Natural killer cell (primary cell): Measurements from ENCODE around the gene PAF1. TPM values are rescaled to one million over a fixed set of nuclear protein-coding genes. Genes with fewer than 3 reads are reported as not detected.

ENCODE experiments used
- ATAC-seq, 3 donors: fragments of 150-1000 bp in 2 of 3; fragments of 200-7000 bp in 1 of 3; cut with Tn5 transposase; 1 replicate in 1 of 3; 2 replicates in 2 of 3; pipeline ENCODE4 v1.10.0; 2021; ENCODE audit warnings: mild to moderate bottlenecking in 2 of 3, moderate library complexity in 2 of 3
- DNase-seq, 2 donors: peaks; one replicate each; pipeline versions ENCODE4 v3.0.0 to v3.0.0-alpha.2; 2013 to 2021; ENCODE audit warnings: mixed read lengths in 1 of 2
- H3K27ac ChIP-seq: one replicate; pipeline ENCODE4 v1.5.1; 2013; ENCODE audit warnings: mild to moderate bottlenecking, low read length
- H3K27me3 ChIP-seq: one replicate; pipeline ENCODE4 v1.6.1; 2013; ENCODE audit warnings: low read length; ENCODE audit not compliant: control insufficient read depth, insufficient read depth
- H3K36me3 ChIP-seq: one replicate; pipeline ENCODE4 v1.6.1; 2013; ENCODE audit warnings: low read length; ENCODE audit not compliant: control insufficient read depth, insufficient read depth
- H3K4me1 ChIP-seq: one replicate; pipeline ENCODE4 v1.6.1; 2013; ENCODE audit warnings: low read length; ENCODE audit not compliant: control insufficient read depth, insufficient read depth
- H3K4me3 ChIP-seq: one replicate; pipeline ENCODE4 v1.5.1; 2013; ENCODE audit warnings: low read length
- H3K9me3 ChIP-seq: one replicate; pipeline ENCODE4 v1.6.1; 2013; ENCODE audit warnings: low read length; ENCODE audit not compliant: control insufficient read depth, insufficient read depth
- H3K27ac Mint-ChIP-seq, 2 donors: one replicate each; pipeline ENCODE4 v1.8.0; 2022; ENCODE audit warnings: mild to moderate bottlenecking in 2 of 2, mixed read lengths in 2 of 2, moderate library complexity in 1 of 2
- H3K27me3 Mint-ChIP-seq, 2 donors: one replicate each; pipeline ENCODE4 v1.8.0; 2022; ENCODE audit warnings: low read depth in 2 of 2, mixed read lengths in 2 of 2
- H3K36me3 Mint-ChIP-seq: one replicate; pipeline ENCODE4 v1.8.0; 2022; ENCODE audit warnings: mixed read lengths
- H3K4me1 Mint-ChIP-seq, 2 donors: one replicate each; pipeline ENCODE4 v1.8.0; 2022; ENCODE audit warnings: mixed read lengths in 2 of 2
- H3K4me3 Mint-ChIP-seq: one replicate; pipeline ENCODE4 v1.8.0; 2022; ENCODE audit warnings: mild to moderate bottlenecking, moderate library complexity, mixed read lengths
- H3K9me3 Mint-ChIP-seq, 2 donors: one replicate each; pipeline ENCODE4 v1.8.0; 2022; ENCODE audit warnings: mixed read lengths in 2 of 2
- WGBS: methylation state at CpG from one replicate; pipeline ENCODE4 v1.1.7; 2013; ENCODE audit warnings: missing lambda C conversion rate; ENCODE audit not compliant: insufficient coverage; 5-methylcytosine and 5-hydroxymethylcytosine counted together
- intact Hi-C: fragments of 100-400 bp; cut with micrococcal nuclease; formaldehyde crosslinking; loops from one replicate; pipeline ENCODE4 v1.14.2; 2022
- total RNA-seq, 4 donors: library from RNA; stranded (reverse); fragments of 120-200 nt in 1 of 4; gene quantifications; one replicate each; pipeline versions ENCODE4 v1.2.3 to v1.2.4, GENCODE V29; 2013 to 2022
- TF ChIP-seq, protein P1 (sequence below): fragments of 200-600 bp; IDR thresholded peaks from one replicate; pipeline ENCODE4 v1.8.0; 2022; ENCODE audit warnings: antibody characterized with exemption

The PAF1 gene
- total RNA-seq, 3 donors from 2014 or later (not counting 1 experiment from before 2014, with no cell fraction given): 54.3 to 80.9 (median 68.3) TPM

DNA sequence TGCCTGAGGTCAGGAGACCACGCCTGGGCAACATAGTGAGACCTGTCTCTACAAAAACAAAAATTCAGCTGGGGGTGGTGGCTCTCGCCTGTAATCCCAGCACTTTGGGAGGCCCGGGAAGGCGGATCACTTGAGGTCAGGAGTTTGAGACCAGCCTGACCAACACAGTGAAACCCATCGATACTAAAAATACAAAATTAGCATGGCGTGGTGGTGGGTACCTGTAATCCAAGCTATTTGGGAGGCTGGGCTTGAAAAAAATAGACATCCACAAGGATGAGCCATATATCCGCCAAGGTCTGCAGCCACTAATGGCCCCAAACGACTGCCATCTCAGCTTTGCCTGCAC lies 41.7 kb upstream of the PAF1 start:
- no peak overlapping the region for H3K4me3 Mint-ChIP-seq
- no peaks in the 10 kb centered on the region for H3K27me3 ChIP-seq
- peak overlapping the region in 1 of 2 donors; percentile 34 for H3K27ac Mint-ChIP-seq
- no peaks in the 10 kb centered on the region for H3K9me3 Mint-ChIP-seq
- H3K27ac ChIP-seq: no peak overlapping the region
- H3K36me3 ChIP-seq: peaks cover 28% of the 10 kb centered on the region
- peaks cover 13% of the 10 kb centered on the region for H3K36me3 Mint-ChIP-seq
- ATAC-seq: no peak
- H3K27me3 Mint-ChIP-seq: no peaks in the 10 kb centered on the region
- peaks cover 27 to 36% of the 10 kb centered on the region in 2 donors for H3K4me1 Mint-ChIP-seq
- peaks cover 32% of the 10 kb centered on the region for H3K4me1 ChIP-seq
- no peak for DNase-seq
- H3K4me3 ChIP-seq: no peak overlapping the region
- TF ChIP-seq, protein P1, sequence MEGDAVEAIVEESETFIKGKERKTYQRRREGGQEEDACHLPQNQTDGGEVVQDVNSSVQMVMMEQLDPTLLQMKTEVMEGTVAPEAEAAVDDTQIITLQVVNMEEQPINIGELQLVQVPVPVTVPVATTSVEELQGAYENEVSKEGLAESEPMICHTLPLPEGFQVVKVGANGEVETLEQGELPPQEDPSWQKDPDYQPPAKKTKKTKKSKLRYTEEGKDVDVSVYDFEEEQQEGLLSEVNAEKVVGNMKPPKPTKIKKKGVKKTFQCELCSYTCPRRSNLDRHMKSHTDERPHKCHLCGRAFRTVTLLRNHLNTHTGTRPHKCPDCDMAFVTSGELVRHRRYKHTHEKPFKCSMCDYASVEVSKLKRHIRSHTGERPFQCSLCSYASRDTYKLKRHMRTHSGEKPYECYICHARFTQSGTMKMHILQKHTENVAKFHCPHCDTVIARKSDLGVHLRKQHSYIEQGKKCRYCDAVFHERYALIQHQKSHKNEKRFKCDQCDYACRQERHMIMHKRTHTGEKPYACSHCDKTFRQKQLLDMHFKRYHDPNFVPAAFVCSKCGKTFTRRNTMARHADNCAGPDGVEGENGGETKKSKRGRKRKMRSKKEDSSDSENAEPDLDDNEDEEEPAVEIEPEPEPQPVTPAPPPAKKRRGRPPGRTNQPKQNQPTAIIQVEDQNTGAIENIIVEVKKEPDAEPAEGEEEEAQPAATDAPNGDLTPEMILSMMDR: no peak
- intact Hi-C loops: no loop called here
- whole genome bisulfite sequencing: 93% methylated on average over 8 of the region's 8 CpGs
- H3K9me3 ChIP-seq: no peaks in the 10 kb centered on the region

- Mint-ChIP-seq H3K9me3 (no peaks in the 10 kb centered on the region), H3K36me3 (peaks cover 13% of the 10 kb centered on the region), H3K27me3 (no peaks in the 10 kb centered on the region), H3K4me3 (no peak overlapping the region), H3K27ac (peak overlapping the region in 1 of 2 donors; percentile 7), H3K4me1 (peaks cover 20 to 25% of the 10 kb centered on the region in 2 donors)
- H3K9me3 ChIP-seq: no peaks in the 10 kb centered on the region
- TF ChIP-seq, protein P1: no peak
- peak overlapping the region; percentile 51 for H3K27ac ChIP-seq
- no peaks in the 10 kb centered on the region for H3K27me3 ChIP-seq
- ATAC-seq: peak in 1 of 3 donors; percentile 58
- peaks cover 22% of the 10 kb centered on the region for H3K4me1 ChIP-seq
- intact Hi-C loops: no loop called here
- peak in 1 of 2 donors; percentile 81 for DNase-seq
- no peak overlapping the region for H3K4me3 ChIP-seq
- WGBS: 70% methylated on average over 24 of the region's 25 CpGs
- peaks cover 28% of the 10 kb centered on the region for H3K36me3 ChIP-seq
Measured at GRCh38 chr19:39430675-39431593, 40.0 kb upstream of the PAF1 start.

DNA sequence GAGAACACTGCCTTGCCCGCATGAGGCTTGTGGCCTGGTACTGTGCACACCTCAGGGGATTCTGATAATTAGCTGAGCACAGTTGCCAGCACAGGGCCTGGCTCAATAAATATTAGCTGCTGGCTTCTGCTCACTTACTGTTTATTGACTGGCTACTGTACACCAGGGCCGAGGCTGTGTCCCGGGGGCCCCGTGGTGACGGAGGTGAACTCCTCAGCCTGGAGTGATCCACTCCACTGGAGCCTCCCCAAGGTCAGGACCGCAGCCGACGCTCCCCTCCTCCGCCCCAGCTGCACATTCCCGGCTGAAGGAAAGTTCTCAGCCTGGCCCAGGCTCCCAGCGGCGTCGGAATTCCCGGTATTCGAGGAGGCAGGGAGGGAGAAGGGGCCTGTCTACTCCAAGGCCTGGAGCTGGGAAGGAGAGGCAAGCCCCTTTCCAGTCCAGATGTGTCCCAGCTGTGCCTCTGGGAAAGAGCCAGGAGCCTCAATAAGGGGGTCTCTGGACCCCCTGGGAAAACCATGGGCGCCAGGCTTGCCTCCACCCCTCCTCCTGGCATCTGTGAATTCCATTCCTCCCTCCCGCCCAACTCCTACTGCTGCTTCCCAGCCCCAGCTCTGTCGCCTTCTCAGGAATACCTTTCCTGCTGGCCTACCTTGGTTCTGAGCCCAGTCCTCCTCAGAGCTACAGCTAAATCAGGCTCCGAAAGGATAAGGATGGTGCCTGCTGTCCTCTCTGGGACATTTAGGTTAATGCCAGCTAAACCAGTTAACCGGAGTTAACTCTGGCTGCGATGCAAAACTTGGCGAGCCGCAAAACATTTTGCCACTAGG lies 37.6 kb upstream of the PAF1 start:
- peak in 1 of 2 donors; percentile 21 for DNase-seq
- no peak for ATAC-seq
- 55% methylated on average over 23 of the region's 23 CpGs for WGBS

More for the DNA sequence above, 37.6 kb upstream of the PAF1 start:
- Mint-ChIP-seq H3K4me3 (no peak overlapping the region), H3K36me3 (peaks cover 6% of the 10 kb centered on the region), H3K9me3 (no peaks in the 10 kb centered on the region), H3K27me3 (no peaks in the 10 kb centered on the region), H3K27ac (no peak overlapping the region), H3K4me1 (peaks cover 6% of the 10 kb centered on the region in 2 donors)
- Histone ChIP-seq H3K9me3 (no peaks in the 10 kb centered on the region), H3K36me3 (peaks cover 19% of the 10 kb centered on the region), H3K27me3 (no peaks in the 10 kb centered on the region), H3K4me1 (peaks cover 6% of the 10 kb centered on the region), H3K4me3 (no peak overlapping the region), H3K27ac (no peak overlapping the region)
- TF ChIP-seq, protein P1: no peak
- intact Hi-C loops: no loop called here
